Adrenal gland (tissue), 12 donors: ENCODE results near the gene RNASEL. TPM values are rescaled to one million over a fixed set of nuclear protein-coding genes. Genes with fewer than 3 reads are reported as not detected.
A peak's percentile ranks its signal among the peaks of the same experiment; 100 is the strongest.

Experiments used
- DNase-seq, 7 donors: peaks; one replicate each; pipeline ENCODE4 v3.0.0-alpha.2; 2019 to 2020
- H3K27ac ChIP-seq, 5 donors: fragments of 200-600 bp; sonication (generic) in 4 of 5; 1 replicate in 3 of 5; 2 replicates in 2 of 5; pipeline versions ENCODE4 v1.5.1 to v1.8.0; 2016 to 2020; ENCODE audit warnings: mild to moderate bottlenecking in 1 of 5
- H3K27me3 ChIP-seq: fragments of 200-600 bp; 2 replicates; pipeline ENCODE4 v1.8.0; 2021
- H3K36me3 ChIP-seq, 2 donors: fragments of 200-600 bp; replicated peaks in 1 of 2; 1 replicate in 1 of 2; 2 replicates in 1 of 2; pipeline versions ENCODE4 v1.5.1 to v1.8.0; 2018 to 2022
- H3K4me1 ChIP-seq, 2 donors: fragments of 200-600 bp; replicated peaks in 1 of 2; 1 replicate in 1 of 2; 2 replicates in 1 of 2; pipeline versions ENCODE4 v1.5.1 to v1.8.0; 2018 to 2021
- H3K4me3 ChIP-seq, 4 donors: fragments of 200-600 bp; sonication (generic) in 3 of 4; one replicate each; pipeline ENCODE4 v1.5.1; 2016 to 2018
- H3K9me3 ChIP-seq, 3 donors: fragments of 200-600 bp; sonication (generic) in 1 of 3; replicated peaks in 1 of 3; 1 replicate in 2 of 3; 2 replicates in 1 of 3; pipeline versions ENCODE4 v1.5.1 to v1.8.0; 2016 to 2021
- CTCF ChIP-seq, 6 experiments: fragments of 450-650 bp in 4 of 6; fragments of 200-600 bp in 2 of 6; sonication (generic) in 1 of 6; IDR thresholded peaks; 1 replicate in 5 of 6; 2 replicates in 1 of 6; pipeline versions ENCODE4 v1.5.1 to v1.8.0; 2016 to 2021; ENCODE audit warnings: antibody characterized with exemption in 6 of 6, mild to moderate bottlenecking in 2 of 6, moderate library complexity in 1 of 6
- POLR2A ChIP-seq, 2 donors: fragments of 450-650 bp; IDR thresholded peaks; one replicate each; pipeline ENCODE4 v1.6.1; 2017; ENCODE audit warnings: antibody characterized with exemption in 2 of 2, mild to moderate bottlenecking in 2 of 2, moderate library complexity in 1 of 2
- WGBS, 4 donors: extraction: QIAGEN DNeasy Blood & Tissue Kit in 2 of 4; methylation state at CpG; one replicate each; pipeline versions ENCODE4 v1.1.5 to v1.1.7; 2013 to 2017; 5-methylcytosine and 5-hydroxymethylcytosine counted together
- intact Hi-C, 2 donors: fragments of 100-400 bp; cut with DNase I; formaldehyde crosslinking; loops; one replicate each; pipeline versions ENCODE4 v1.14.1 to v1.15.0; 2022 to 2023
- polyA plus RNA-seq, 3 donors: library from polyadenylated mRNA; stranded (reverse); fragments of 200-250 nt in 2 of 3; fragments of 350-450 nt in 1 of 3; fragmentation: Illumina TruSeq in 1 of 3; extraction: RNeasy Lipid Tissue Mini Kit (QIAGEN cat#74804) in 1 of 3; gene quantifications; one replicate each; pipeline ENCODE4 v1.2.3, GENCODE V29; 2013 to 2014
- total RNA-seq, 9 donors: library from RNA; depleted of rRNA in 4 of 9; stranded (reverse); fragments of >200 nt in 4 of 9; fragments of 120-200 nt in 1 of 9; fragmentation: NEBNext Ultra II Directional in 1 of 9; extraction: Animal tissue kit (Norgen Biotek cat#: 25700) in 1 of 9; gene quantifications; one replicate each; pipeline versions ENCODE4 v1.1.0 to v1.2.4, GENCODE V29; 2013 to 2023
- donor health status: healthy with polysubstance abuse.
- donor health status: Bipolar disorder and iron deficiency.
- donor health status: DM: yes; HTN: yes; CAD: no.
- donor health status: DM: no; HTN: no; CAD: no.
- donor health status: DM: no; HTN: no; CAD: no.
- donor health status: DM: yes; HTN: yes; CAD: no.

RNASEL gene
- total and polyA plus RNA-seq, 12 donors, result 3.5 to 24.3 (median 11.7) TPM

- H3K27ac ChIP-seq, result peak overlapping the region in 2 of 5 donors; percentile 91 to 96
- peak in 1 of 7 donors; percentile 49 for DNase-seq
- intact Hi-C loops, result loop anchor here in 1 of 2 donors (10.0 kb wide), 1 partner anchor 145 kb away; no protein-coding TSS in a partner anchor
Measured at GRCh38 chr1:182589931-182590330, 875 bp upstream of the RNASEL start.

DNA sequence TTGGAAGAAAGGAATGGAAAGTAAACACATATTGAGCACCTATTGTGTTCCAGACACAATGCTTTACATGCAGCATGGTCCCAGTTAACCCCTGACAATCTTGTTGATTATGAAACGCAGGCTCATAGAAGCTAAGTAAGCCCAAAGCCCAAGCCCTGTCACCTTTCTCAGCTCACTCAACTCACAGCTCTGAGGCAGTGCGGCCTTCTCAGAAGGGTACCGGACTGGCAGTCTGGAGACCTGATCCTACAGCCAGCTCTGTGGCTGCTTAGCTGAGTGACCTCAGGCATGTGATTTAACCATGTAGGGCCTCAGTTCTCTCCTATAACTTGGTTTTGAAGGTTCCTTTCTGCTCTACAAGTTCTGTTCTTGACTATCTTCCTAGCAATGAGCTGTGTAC is 464 bp upstream of the RNASEL start:
- peak in 1 of 7 donors; percentile 49 for DNase-seq
- intact Hi-C loops, result no loop called here
- Histone ChIP-seq H3K36me3 (no peaks in the 10 kb centered on the region), H3K9me3 (no peaks in the 10 kb centered on the region), H3K27ac (peak overlapping the region in 4 of 5 donors; percentile 90 to 96 (median 93)), H3K27me3 (no peaks in the 10 kb centered on the region), H3K4me3 (peak overlapping the region in 1 of 4 donors; percentile 85), H3K4me1 (peaks cover 0 to 13% of the 10 kb centered on the region in 2 donors)
- TF ChIP-seq CTCF (IDR thresholded peaks at IDR 0.05) (no peak), POLR2A (IDR thresholded peaks at IDR 0.05) (no peak)
- WGBS, 4 donors, result 81 to 85% (median 84%) methylated on average over 3 of the region's 3 CpGs

More at GRCh38 chr1:182589931-182590330, 875 bp upstream of the RNASEL start:
- TF ChIP-seq POLR2A (IDR thresholded peaks at IDR 0.05) (no peak), CTCF (IDR thresholded peaks at IDR 0.05) (no peak)
- WGBS, 4 donors, result 90 to 96% (median 91%) methylated on average over 5 of the region's 5 CpGs
- no peaks in the 10 kb centered on the region for H3K9me3 ChIP-seq
- H3K4me3 ChIP-seq, result no peak overlapping the region
- no peaks in the 10 kb centered on the region for H3K27me3 ChIP-seq
- no peaks in the 10 kb centered on the region for H3K36me3 ChIP-seq
- H3K4me1 ChIP-seq, result peaks cover 0 to 9% of the 10 kb centered on the region in 2 donors

DNA sequence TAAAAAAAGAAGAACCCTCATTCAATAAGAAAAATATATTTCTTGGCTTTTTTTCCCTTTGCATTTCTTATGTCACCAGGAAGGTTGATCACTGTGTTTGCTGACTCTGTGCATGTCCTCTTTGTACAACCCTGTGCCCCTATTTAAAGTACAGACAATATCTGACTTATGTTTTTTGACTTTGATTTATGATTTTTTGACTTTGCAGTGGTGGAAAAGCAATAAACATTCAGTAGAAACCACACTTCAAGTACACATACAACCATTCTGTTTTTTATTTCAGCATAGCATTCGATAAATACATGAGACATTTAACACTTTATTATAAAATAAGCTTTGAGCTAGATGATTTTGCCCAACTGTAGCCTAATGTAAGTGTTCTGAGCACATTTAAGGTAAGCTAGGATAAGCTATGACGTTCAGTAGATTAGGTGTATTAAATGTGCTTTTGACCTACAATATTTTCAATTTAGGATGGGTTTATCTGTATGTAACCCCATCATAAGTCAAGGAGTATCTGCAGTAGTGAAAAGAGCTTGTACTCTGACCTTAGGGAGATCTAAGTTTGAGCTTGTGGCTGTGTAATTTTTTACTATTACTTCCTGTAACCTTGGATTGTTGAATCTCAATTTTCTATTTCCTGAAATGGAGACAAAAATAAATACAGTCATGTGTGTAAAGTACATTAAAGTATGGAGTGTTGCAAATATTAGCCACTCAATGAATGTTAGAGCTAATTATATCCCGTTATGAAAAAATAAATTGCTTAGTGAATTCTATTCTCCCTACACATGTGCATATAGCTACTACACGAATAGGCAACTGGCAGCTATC is 1.2 kb downstream of the RNASEL start:
- Histone ChIP-seq H3K4me3 (peak overlapping the region in 3 of 4 donors; percentile 13 to 85 (median 27)), H3K4me1 (peaks cover 0 to 24% of the 10 kb centered on the region in 2 donors), H3K36me3 (peaks cover 0 to 6% of the 10 kb centered on the region in 2 donors), H3K27me3 (no peaks in the 10 kb centered on the region), H3K9me3 (no peaks in the 10 kb centered on the region), H3K27ac (peak overlapping the region; percentile 65 to 96 (median 91))
- WGBS, 4 donors, result 41 to 50% (median 43%) methylated on average over 4 of the region's 4 CpGs
- intact Hi-C loops, result no loop called here
- no peak for TF ChIP-seq POLR2A (IDR thresholded peaks at IDR 0.05)
- TF ChIP-seq CTCF (IDR thresholded peaks at IDR 0.05), result no peak
- no peak for DNase-seq

DNA sequence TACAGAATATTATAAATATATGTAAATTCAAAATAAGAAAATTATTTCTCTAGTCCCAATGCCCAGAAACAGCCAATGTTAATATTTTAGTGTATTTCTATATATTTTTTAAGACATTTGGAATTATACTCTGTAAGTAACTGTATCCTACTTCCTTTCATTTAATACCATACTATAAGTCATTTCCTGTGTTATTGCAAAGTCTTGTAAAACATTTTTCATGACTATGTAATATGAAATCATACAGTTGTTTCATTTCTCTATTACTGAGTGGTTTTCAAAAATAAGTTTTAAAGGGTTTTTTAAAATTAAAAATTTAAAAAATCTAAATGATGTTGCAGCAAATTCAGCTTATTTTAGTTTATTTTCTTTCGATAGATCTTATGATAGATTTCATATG is 2.0 kb downstream of the RNASEL start:
- TF ChIP-seq POLR2A (IDR thresholded peaks at IDR 0.05), result no peak
- TF ChIP-seq CTCF (IDR thresholded peaks at IDR 0.05), result no peak
- intact Hi-C loops, result no loop called here
- Histone ChIP-seq H3K36me3 (peaks cover 0 to 8% of the 10 kb centered on the region in 2 donors), H3K27me3 (no peaks in the 10 kb centered on the region), H3K27ac (no peak overlapping the region), H3K9me3 (no peaks in the 10 kb centered on the region), H3K4me1 (peaks cover 0 to 24% of the 10 kb centered on the region in 2 donors), H3K4me3 (no peak overlapping the region)
- WGBS, 4 donors, result 0 to 3% (median 1%) methylated on average over 1 of the region's 1 CpG
- DNase-seq, result no peak
